OCI-LY1 (cell line): ENCODE results near the gene STRIP1.

Experiments
- H2AFZ ChIP-seq: fragments of 200-600 bp; sonication (generic), shearing (Covaris generic); 2 replicates; pipeline ENCODE4 v1.6.0; 2014; ENCODE audit warnings: antibody characterized with exemption, mild to moderate bottlenecking, low read length
- H3F3A ChIP-seq: fragments of 200-600 bp; sonication (generic), shearing (Covaris generic); 2 replicates; pipeline ENCODE4 v1.6.0; 2014; ENCODE audit warnings: mild to moderate bottlenecking, antibody characterized with exemption, low read length, moderate library complexity; ENCODE audit not compliant: insufficient read depth
- H3K27ac ChIP-seq: fragments of 200-600 bp; sonication (generic); 2 replicates; pipeline ENCODE4 v1.5.1; 2014; ENCODE audit warnings: low read length, mixed run types, mild to moderate bottlenecking, low read depth; ENCODE audit not compliant: poor library complexity, severe bottlenecking
- H3K27me3 ChIP-seq: fragments of 200-600 bp; sonication (generic); 2 replicates; pipeline ENCODE4 v1.6.0; 2014; ENCODE audit warnings: antibody characterized with exemption, mild to moderate bottlenecking, low read length, moderate library complexity; ENCODE audit not compliant: insufficient read depth
- H3K36me3 ChIP-seq: fragments of 200-600 bp; sonication (generic); 2 replicates; pipeline ENCODE4 v1.6.1; 2014; ENCODE audit warnings: mild to moderate bottlenecking, antibody characterized with exemption, low read length, moderate library complexity, mixed read lengths; ENCODE audit not compliant: insufficient read depth
- H3K4me1 ChIP-seq: fragments of 200-600 bp; sonication (generic); 2 replicates; pipeline ENCODE4 v1.5.1; 2014; ENCODE audit warnings: mild to moderate bottlenecking, low read length, moderate library complexity; ENCODE audit not compliant: insufficient read depth, severe bottlenecking
- H3K4me2 ChIP-seq: fragments of 200-600 bp; sonication (generic), shearing (Covaris generic); 2 replicates; pipeline ENCODE4 v1.6.1; 2014; ENCODE audit warnings: low read length
- H3K4me3 ChIP-seq: fragments of 200-600 bp; sonication (generic); 2 replicates; pipeline ENCODE4 v1.5.1; 2014; ENCODE audit warnings: low read length, low read depth, mild to moderate bottlenecking, mixed read lengths; ENCODE audit not compliant: poor library complexity, severe bottlenecking
- H3K79me2 ChIP-seq: fragments of 200-600 bp; shearing (Covaris generic); 2 replicates; pipeline ENCODE4 v1.6.1; 2016; ENCODE audit warnings: mixed run types, low read length, mixed read lengths; ENCODE audit not compliant: insufficient read depth
- H3K9ac ChIP-seq: fragments of 200-600 bp; sonication (generic), shearing (Covaris generic); 2 replicates; pipeline ENCODE4 v1.6.1; 2014; ENCODE audit warnings: mild to moderate bottlenecking, low read length, mixed read lengths
- H3K9me2 ChIP-seq: fragments of 200-600 bp; sonication (generic), shearing (Covaris generic); 2 replicates; pipeline ENCODE4 v1.6.1; 2014; ENCODE audit warnings: low read depth, mild to moderate bottlenecking, low read length, mixed read lengths
- H3K9me3 ChIP-seq: fragments of 200-600 bp; shearing (Covaris generic); 2 replicates; pipeline ENCODE4 v1.6.1; 2014; ENCODE audit warnings: low read length, mixed read lengths
- H4K20me1 ChIP-seq: fragments of 200-600 bp; sonication (generic), shearing (Covaris generic); 2 replicates; pipeline ENCODE4 v1.6.0; 2016; ENCODE audit warnings: mild to moderate bottlenecking, low read length; ENCODE audit not compliant: insufficient read depth
- CTCF ChIP-seq: fragments of 200-600 bp; sonication (generic), shearing (Covaris generic); IDR thresholded peaks from 2 replicates; pipeline ENCODE4 v1.5.1; 2017; ENCODE audit warnings: mild to moderate bottlenecking, antibody characterized with exemption, low read length, moderate library complexity, mixed read lengths
- EZH2 ChIP-seq: fragments of 200-600 bp; sonication (generic), shearing (Covaris generic); IDR thresholded peaks from 2 replicates; pipeline ENCODE4 v1.8.0; 2017; ENCODE audit warnings: borderline replicate concordance, mixed run types, mild to moderate bottlenecking, antibody characterized with exemption, low read length, moderate library complexity, mixed read lengths

STRIP1 gene

GRCh38 chr1:110089561-110090275 lies 55.3 kb downstream of the STRIP1 start:
- Histone ChIP-seq H2AFZ (no peak overlapping the region), H3K4me3 (no peak overlapping the region), H4K20me1 (no peaks in the 10 kb centered on the region), H3K9me2 (no peaks in the 10 kb centered on the region), H3K9me3 (no peaks in the 10 kb centered on the region), H3K27me3 (peaks cover 8% of the 10 kb centered on the region; the same call in 1 of the 2 replicates), H3K79me2 (no peaks in the 10 kb centered on the region), H3K36me3 (no peaks in the 10 kb centered on the region), H3K4me2 (no peak overlapping the region), H3K27ac (no peak overlapping the region), H3K9ac (no peak overlapping the region), H3F3A (no peaks in the 10 kb centered on the region), H3K4me1 (no peaks in the 10 kb centered on the region)
- TF ChIP-seq CTCF (no peak), EZH2 (no peak)

DNA sequence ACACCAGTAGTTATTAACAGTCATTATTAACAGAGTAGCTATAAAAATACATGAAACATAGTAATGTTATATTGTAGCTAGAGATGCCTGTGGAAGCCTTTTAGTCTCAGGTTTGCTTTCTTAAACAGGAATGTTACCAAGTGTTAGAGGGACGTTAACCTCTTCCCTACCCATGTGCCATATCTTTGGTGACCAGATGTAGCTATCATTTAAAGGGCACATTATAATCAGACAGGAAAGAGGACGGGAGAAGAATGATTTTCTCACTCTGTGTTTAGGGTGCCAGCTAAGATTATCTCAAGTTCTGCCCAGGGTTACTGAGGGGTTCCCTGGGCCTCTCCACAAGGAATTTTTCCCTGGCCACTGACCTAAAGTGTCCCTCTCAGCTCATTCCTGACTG lies 57.0 kb downstream of the STRIP1 start:
- Histone ChIP-seq H3K36me3 (no peaks in the 10 kb centered on the region), H3K9ac (no peak overlapping the region), H3F3A (no peaks in the 10 kb centered on the region), H4K20me1 (no peaks in the 10 kb centered on the region), H2AFZ (no peak overlapping the region), H3K4me3 (no peak overlapping the region), H3K4me2 (no peak overlapping the region), H3K4me1 (no peaks in the 10 kb centered on the region), H3K27me3 (no peaks in the 10 kb centered on the region), H3K9me3 (no peaks in the 10 kb centered on the region), H3K79me2 (no peaks in the 10 kb centered on the region), H3K27ac (no peak overlapping the region), H3K9me2 (no peaks in the 10 kb centered on the region)
- TF ChIP-seq CTCF (no peak), EZH2 (no peak)

GRCh38 chr1:110091791-110092190 lies 57.4 kb downstream of the STRIP1 start:
- Histone ChIP-seq H3K9ac (no peak overlapping the region), H3K27me3 (no peaks in the 10 kb centered on the region), H3K4me3 (no peak overlapping the region), H3K9me2 (no peaks in the 10 kb centered on the region), H3K9me3 (no peaks in the 10 kb centered on the region), H3K79me2 (no peaks in the 10 kb centered on the region), H3K36me3 (no peaks in the 10 kb centered on the region), H3K4me1 (no peaks in the 10 kb centered on the region), H2AFZ (no peak overlapping the region), H4K20me1 (no peaks in the 10 kb centered on the region), H3K27ac (no peak overlapping the region), H3K4me2 (no peak overlapping the region), H3F3A (no peaks in the 10 kb centered on the region)
- TF ChIP-seq EZH2 (no peak), CTCF (no peak)
